H1 (cell line): ENCODE measurements around the gene UHRF1. TPM values are rescaled to one million over a fixed set of nuclear protein-coding genes. Genes with fewer than 3 reads are reported as not detected.

Experiments used
- microRNA-seq, 2 experiments: library from miRNA; unstranded; fragments of <30 nt; microRNA quantifications; one replicate each; pipeline versions ENCODE4 to v1.2.0, GENCODE V29; 2016 to 2020; ENCODE audit warnings: borderline microRNAs expressed in 2 of 2, borderline number of aligned reads in 2 of 2, borderline replicate concordance in 1 of 2
- polyA plus RNA-seq, 7 experiments: library from polyadenylated mRNA; depleted of rRNA in 3 of 7; stranded (reverse) in 5 of 7; unstranded in 2 of 7; fragments of >200 nt in 5 of 7; fragments of 200-250 nt in 2 of 7; gene quantifications; 1 replicate in 5 of 7; 2 replicates in 1 of 7; 4 replicates in 1 of 7; pipeline versions ENCODE4 v1.2.1 to v1.2.3, GENCODE V29; 2011 to 2013; ENCODE audit warnings: missing spikeins in 2 of 7, mixed read lengths in 2 of 7
- small RNA-seq: library from polyadenylated mRNA; stranded (forward); fragments of <200 nt; extraction: miRNeasy Mini kit (QIAGEN cat#:217004); gene quantifications from one replicate; pipeline ENCODE3, GENCODE V24; 2013; ENCODE audit not compliant: insufficient read depth
- total RNA-seq: library from RNA; stranded (reverse); fragmentation: NEBNext Ultra II Directional; extraction: Animal tissue kit (Norgen Biotek cat#: 25700); gene quantifications from 2 replicates; pipeline ENCODE4 v1.2.1, GENCODE V29; 2021

The UHRF1 gene
- total and polyA plus RNA-seq, 2 of the 8 experiments (the other 6 are each of a cell fraction or from before 2014, with no cell fraction given): 14.7 to 65.8 TPM

Small RNA genes lying within 50 kb of the gene (microRNA-seq; reads per million reads assigned to microRNA genes)
- gene MIR4747: 0.20 to 0.46 reads per million in 2 experiments

Small RNA genes lying within 50 kb of the gene (small RNA-seq; reads per million reads assigned to genes)
- gene MIR4747: 0.51 reads per million

Other genes starting within 250 kb of the UHRF1 start
- 51.1 and 53.1 TPM in 2 replicates for gene MYDGF, start 239.2 kb upstream of the UHRF1 start, total RNA-seq
- 40.6 and 81.0 TPM in 2 replicates for gene MYDGF, start 239.2 kb upstream of the UHRF1 start, polyA plus RNA-seq (2011; rRNA removed)
- gene DPP9, start 185.7 kb upstream of the UHRF1 start, total RNA-seq: 40.7 and 46.8 TPM in 2 replicates
- gene DPP9, start 185.7 kb upstream of the UHRF1 start, polyA plus RNA-seq (2011; rRNA removed): 11.6 and 23.3 TPM in 2 replicates
- gene FEM1A, start 117.8 kb upstream of the UHRF1 start, total RNA-seq: 16.1 and 16.4 TPM in 2 replicates
- 6.7 and 8.8 TPM in 2 replicates for gene FEM1A, start 117.8 kb upstream of the UHRF1 start, polyA plus RNA-seq (2011; rRNA removed)
- 0.65 TPM in 2 replicates for gene TICAM1, start 77.8 kb upstream of the UHRF1 start, total RNA-seq
- 0.41 and 0.57 TPM in 2 replicates for gene TICAM1, start 77.8 kb upstream of the UHRF1 start, polyA plus RNA-seq (2011; rRNA removed)
- gene PLIN3, start 41.8 kb upstream of the UHRF1 start, total RNA-seq: 60.7 and 68.1 TPM in 2 replicates
- 61.5 and 67.3 TPM in 2 replicates for gene PLIN3, start 41.8 kb upstream of the UHRF1 start, polyA plus RNA-seq (2011; rRNA removed)
- not detected in 2 replicates for gene ARRDC5, start 6.6 kb upstream of the UHRF1 start, total RNA-seq
- gene ARRDC5, start 6.6 kb upstream of the UHRF1 start, polyA plus RNA-seq (2011; rRNA removed): not detected in 2 replicates
- 31.9 and 32.8 TPM in 2 replicates for gene KDM4B, start 59.6 kb downstream of the UHRF1 start, total RNA-seq
- 12.0 and 21.1 TPM in 2 replicates for gene KDM4B, start 59.6 kb downstream of the UHRF1 start, polyA plus RNA-seq (2011; rRNA removed)